ENCODE measurements around the gene GNPAT.

GNPAT gene

GRCh38 chr1:231242516-231243198, 1.6 kb downstream of the GNPAT start:
- no peak for DNase-seq (ENCODE audit: low read depth, low spot score)

DNA sequence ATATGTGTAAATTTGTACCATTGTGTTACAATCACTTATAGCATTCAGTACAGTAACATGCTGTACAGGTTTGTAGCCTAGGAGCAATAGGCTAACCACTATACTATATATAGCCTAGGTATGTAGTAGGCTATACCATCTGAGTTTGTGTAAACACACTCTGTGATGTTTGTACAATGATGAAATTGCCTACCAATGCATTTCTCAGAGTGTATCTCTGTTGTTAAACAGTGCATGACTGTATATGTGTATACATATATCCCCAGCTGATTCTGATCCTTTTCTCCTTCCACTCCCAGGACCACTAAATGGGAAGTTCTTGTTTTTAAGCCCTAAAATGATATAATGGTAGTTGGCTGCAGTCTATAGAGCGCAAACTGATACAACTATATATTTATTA, 7.8 kb downstream of the GNPAT start:
- no peak for DNase-seq (ENCODE audit: low read depth, low spot score)

- DNase-seq (ENCODE audit: low read depth, low spot score) = no peak
Observed at GRCh38 chr1:231252336-231252735, 11.3 kb downstream of the GNPAT start.

DNA sequence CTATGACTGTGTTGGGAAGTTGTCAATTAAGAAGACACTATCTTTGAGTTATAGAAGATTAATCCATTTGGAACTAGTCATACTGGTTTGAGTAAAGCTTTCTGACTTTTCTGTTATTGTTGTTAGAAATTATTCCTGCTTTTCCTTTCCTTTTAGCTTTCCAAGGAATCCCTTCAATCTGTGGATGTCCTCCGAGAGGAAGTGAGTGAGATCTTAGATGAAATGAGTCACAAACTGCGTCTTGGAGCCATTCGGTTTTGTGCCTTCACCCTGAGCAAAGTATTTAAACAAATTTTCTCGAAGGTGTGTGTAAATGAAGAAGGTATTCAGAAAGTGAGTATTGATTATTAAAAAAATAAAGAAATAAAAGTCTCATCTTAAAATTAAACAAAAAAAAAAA, 19.3 kb downstream of the GNPAT start:
- DNase-seq (ENCODE audit: low read depth, low spot score) = no peak

GRCh38 chr1:231264642-231265041, 23.6 kb downstream of the GNPAT start:
- no peak for DNase-seq (ENCODE audit: low read depth, low spot score)

- DNase-seq (ENCODE audit: low read depth, low spot score) = no peak
Observed at GRCh38 chr1:231265379-231265778, 24.4 kb downstream of the GNPAT start.

DNA sequence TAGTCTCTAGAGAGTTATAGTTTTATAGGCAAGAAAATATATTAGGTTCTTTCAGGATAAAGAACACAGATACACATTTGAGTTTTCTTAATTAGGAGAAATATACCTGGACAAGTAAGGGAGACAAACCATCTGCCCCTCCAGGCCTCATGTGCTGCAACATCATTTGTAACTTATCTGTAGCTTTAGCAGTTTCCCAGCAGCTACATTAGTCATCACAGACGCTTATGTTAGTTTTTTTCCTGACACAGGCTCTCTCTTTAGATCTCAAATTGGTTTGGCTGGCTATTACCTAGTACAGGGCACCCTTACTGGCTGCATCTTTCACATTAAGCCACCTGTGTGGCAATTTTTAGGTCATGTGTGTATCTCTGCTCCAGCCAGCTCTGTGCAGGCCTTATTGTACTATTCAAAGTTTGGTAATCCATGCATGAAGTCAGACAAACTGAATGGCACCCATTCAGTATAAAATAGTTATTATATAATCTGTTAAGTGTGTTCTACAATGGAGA, 25.9 kb downstream of the GNPAT start:
- no peak for DNase-seq (ENCODE audit: low read depth, low spot score)

GRCh38 chr1:231272173-231272572, 31.2 kb downstream of the GNPAT start:
- DNase-seq (ENCODE audit: low read depth, low spot score) = no peak

- DNase-seq (ENCODE audit: low read depth, low spot score) = no peak
Observed at GRCh38 chr1:231272880-231273279, 31.9 kb downstream of the GNPAT start.

DNA sequence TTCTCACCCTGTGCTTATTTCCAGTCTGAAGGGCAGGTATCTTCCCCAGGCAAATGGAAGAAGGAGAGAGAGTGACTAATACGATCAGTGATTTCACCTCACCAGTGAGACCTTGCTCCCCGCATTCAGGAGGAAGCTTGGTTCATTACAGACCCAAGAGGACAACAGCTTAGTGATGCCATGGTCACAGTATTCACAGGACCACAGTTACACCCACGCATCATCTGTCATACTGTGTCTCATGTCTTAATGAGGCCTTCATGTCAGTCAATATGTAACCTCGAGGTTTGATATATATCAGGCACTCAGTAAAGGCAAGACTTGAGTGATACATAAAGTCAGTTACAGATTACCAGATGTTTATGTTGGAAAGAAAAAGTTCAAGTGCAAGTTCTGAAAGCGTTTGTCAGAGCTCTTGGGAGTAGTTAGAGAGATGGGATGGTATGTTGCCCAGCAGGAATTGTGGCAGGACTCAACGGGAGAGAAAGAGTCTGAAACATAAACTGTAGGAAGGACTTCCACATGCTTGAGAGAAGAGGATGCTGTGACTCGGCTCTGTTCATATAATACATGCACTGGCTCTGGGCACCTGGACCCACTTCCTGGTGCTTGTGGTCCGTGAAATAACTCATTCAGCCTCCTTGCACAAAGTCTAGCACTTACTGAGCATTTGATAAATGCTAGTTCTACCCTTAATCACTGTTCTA, 33.3 kb downstream of the GNPAT start:
- DNase-seq (ENCODE audit: low read depth, low spot score) = no peak

- no peak for DNase-seq (ENCODE audit: low read depth, low spot score)
Observed at GRCh38 chr1:231278100-231278790, 37.2 kb downstream of the GNPAT start.

DNA sequence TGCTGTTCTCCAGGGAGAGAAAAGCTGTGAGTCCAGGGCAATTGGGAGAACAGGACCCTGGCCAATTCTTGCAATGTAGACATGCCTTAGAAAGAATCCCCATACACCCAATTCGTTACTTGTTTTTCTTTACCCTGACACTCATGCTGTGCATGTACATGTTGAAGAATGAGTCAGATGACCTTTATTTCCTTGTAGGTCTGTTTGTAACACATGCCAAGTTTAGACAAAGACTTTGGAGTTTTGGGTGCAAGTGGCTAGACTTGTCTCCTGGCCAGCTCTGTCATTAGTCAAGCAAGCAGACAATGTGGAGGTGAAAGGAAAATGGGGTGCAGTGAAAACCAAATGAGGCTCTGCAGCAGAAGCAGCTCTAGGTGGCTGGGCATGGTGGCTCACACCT, 38.1 kb downstream of the GNPAT start:
- DNase-seq (ENCODE audit: low read depth, low spot score) = no peak

DNA sequence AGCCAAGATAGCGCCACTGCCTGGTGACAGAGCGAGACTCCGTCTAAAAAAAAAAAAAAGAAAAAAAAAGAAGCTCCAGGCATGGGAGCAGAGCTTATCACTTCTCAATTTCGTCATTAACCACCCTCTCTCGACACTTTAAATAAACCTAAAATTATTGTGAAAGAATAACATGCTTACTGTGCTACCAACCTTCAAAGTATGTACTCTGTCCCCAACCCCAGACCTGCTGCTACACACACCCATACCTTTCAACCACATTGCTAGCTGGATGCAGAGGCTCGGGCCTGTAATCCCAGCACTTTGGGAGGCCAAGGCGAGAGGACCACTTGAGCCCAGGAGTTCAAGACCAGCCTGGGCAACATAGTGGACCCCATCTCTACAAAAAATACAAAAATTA, 38.7 kb downstream of the GNPAT start:
- no peak for DNase-seq (ENCODE audit: low read depth, low spot score)

GRCh38 chr1:231284441-231284840, 43.4 kb downstream of the GNPAT start:
- DNase-seq (ENCODE audit: low read depth, low spot score) = no peak

GRCh38 chr1:231286603-231287002, 45.6 kb downstream of the GNPAT start:
- no peak for DNase-seq (ENCODE audit: low read depth, low spot score)

- no peak for DNase-seq (ENCODE audit: low read depth, low spot score)
Observed at GRCh38 chr1:231295938-231296337, 54.9 kb downstream of the GNPAT start.

DNA sequence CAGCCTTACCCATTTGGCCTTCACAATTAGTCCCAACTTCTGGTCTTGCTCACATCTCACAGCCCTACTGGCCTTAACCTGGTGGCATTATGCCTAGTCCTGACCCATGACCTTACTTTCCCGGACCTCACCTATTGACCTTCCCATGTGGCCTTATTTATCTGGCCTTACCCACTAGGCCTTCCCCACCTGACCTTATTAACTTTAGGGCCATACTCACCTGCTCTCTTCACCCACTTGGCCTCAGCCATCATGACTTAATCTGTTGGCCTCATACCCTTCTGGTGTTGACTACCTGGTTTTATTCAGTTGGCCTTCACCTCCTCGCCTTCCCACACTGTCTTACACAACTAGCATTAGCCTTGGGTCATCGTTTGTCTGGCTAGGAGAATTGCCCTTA, 61.0 kb downstream of the GNPAT start:
- no peak for DNase-seq (ENCODE audit: low read depth, low spot score)

- DNase-seq (ENCODE audit: low read depth, low spot score) = no peak
Observed at GRCh38 chr1:231310391-231310934, 69.5 kb downstream of the GNPAT start.

GRCh38 chr1:231311720-231312431, 70.9 kb downstream of the GNPAT start:
- no peak for DNase-seq (ENCODE audit: low read depth, low spot score)

DNA sequence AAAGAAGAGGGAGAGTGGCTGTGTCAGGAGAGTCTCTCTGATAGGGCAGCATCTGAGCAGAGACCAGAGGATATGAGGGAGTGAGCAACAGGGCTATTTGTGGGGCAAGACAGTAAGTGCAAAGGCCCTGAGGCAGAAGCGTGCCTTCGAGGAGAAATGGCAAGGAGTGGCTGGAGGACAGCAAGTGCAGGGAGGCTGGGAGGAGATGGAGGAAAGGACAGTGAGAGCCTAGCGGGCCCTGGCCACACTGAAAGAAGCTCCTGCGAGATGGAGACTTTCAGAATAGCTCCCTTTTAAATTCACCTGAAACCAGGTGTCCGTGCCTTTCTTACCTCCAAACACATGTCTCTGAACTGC, 71.4 kb downstream of the GNPAT start:
- no peak for DNase-seq (ENCODE audit: low read depth, low spot score)

GRCh38 chr1:231313661-231314060, 72.6 kb downstream of the GNPAT start:
- DNase-seq (ENCODE audit: low read depth, low spot score) = no peak

GRCh38 chr1:231315887-231316286, 74.9 kb downstream of the GNPAT start:
- no peak for DNase-seq (ENCODE audit: low read depth, low spot score)

All from activated CD4-positive, CD25-positive, alpha-beta regulatory T cell treated with anti-CD3 and anti-CD28 coated beads, Interleukin-2, amount 50 U/mL, for 16 hours (primary cell).